Astrocyte (in vitro differentiated cells and primary cell): ENCODE measurements around the gene TRPM7. TPM values are rescaled to one million over a fixed set of nuclear protein-coding genes. Genes with fewer than 3 reads are reported as not detected.
"Not testable (repeated sequence)": the region's sequence is repeated elsewhere in the genome, so short reads cannot be mapped to it uniquely, and the experiment has no call there.

Experiments used
- DNase-seq: peaks from one replicate; pipeline ENCODE4 v3.0.0-alpha.2; 2010; ENCODE audit warnings: low read depth
- FAIRE-seq: peaks from 2 replicates; lab custom pipeline; 2011; peaks lifted over from hg19 to GRCh38; lab: Jason Lieb, UNC
- H2AFZ ChIP-seq: 2 replicates; pipeline ENCODE4 v1.6.0; 2012; ENCODE audit warnings: low read depth, low read length, inconsistent platforms
- H3K27ac ChIP-seq: 2 replicates; pipeline ENCODE4 v1.5.1; 2011; ENCODE audit warnings: low read depth, low read length, inconsistent platforms
- H3K27me3 ChIP-seq: 2 replicates; pipeline ENCODE4 v1.6.0; 2011; ENCODE audit warnings: low read length, inconsistent platforms; ENCODE audit not compliant: insufficient read depth
- H3K36me3 ChIP-seq: 2 replicates; pipeline ENCODE4 v1.5.1; 2011; ENCODE audit warnings: low read length, inconsistent platforms; ENCODE audit not compliant: insufficient read depth
- H3K4me1 ChIP-seq: 2 replicates; pipeline ENCODE4 v1.5.1; 2011; ENCODE audit warnings: low read length, inconsistent platforms; ENCODE audit not compliant: insufficient read depth
- H3K4me2 ChIP-seq: 2 replicates; pipeline ENCODE4 v1.6.0; 2012; ENCODE audit warnings: low read length, inconsistent platforms
- H3K4me3 ChIP-seq: 2 replicates; pipeline ENCODE4 v1.5.1; 2011; ENCODE audit warnings: low read depth, mild to moderate bottlenecking, low read length, inconsistent platforms; ENCODE audit not compliant: insufficient read depth
- H3K79me2 ChIP-seq: 2 replicates; pipeline ENCODE4 v1.6.0; 2012; ENCODE audit warnings: mild to moderate bottlenecking, low read length, inconsistent platforms; ENCODE audit not compliant: insufficient read depth
- H3K9ac ChIP-seq: 2 replicates; pipeline ENCODE4 v1.6.0; 2012; ENCODE audit warnings: mild to moderate bottlenecking, low read length, inconsistent platforms
- H3K9me3 ChIP-seq: 2 replicates; pipeline ENCODE4 v1.5.1; 2012; ENCODE audit warnings: low read depth, mild to moderate bottlenecking, low read length, inconsistent platforms; ENCODE audit not compliant: insufficient read depth
- H4K20me1 ChIP-seq: 2 replicates; pipeline ENCODE4 v1.6.0; 2012; ENCODE audit warnings: low read length, inconsistent platforms; ENCODE audit not compliant: insufficient read depth
- H3K27ac Mint-ChIP-seq: one replicate; pipeline ENCODE4 v1.8.0; 2021; ENCODE audit warnings: mild to moderate bottlenecking, mixed read lengths; ENCODE audit not compliant: unreplicated experiment
- H3K27me3 Mint-ChIP-seq: one replicate; pipeline ENCODE4 v1.8.0; 2021; ENCODE audit warnings: low read depth, mixed read lengths; ENCODE audit not compliant: unreplicated experiment
- H3K36me3 Mint-ChIP-seq: one replicate; pipeline ENCODE4 v1.8.0; 2021; ENCODE audit warnings: low read depth, mixed read lengths; ENCODE audit not compliant: unreplicated experiment
- H3K4me1 Mint-ChIP-seq: one replicate; pipeline ENCODE4 v1.8.0; 2021; ENCODE audit warnings: low read depth, mixed read lengths; ENCODE audit not compliant: unreplicated experiment
- H3K4me3 Mint-ChIP-seq: one replicate; pipeline ENCODE4 v1.8.0; 2021; ENCODE audit warnings: mild to moderate bottlenecking, moderate library complexity, mixed read lengths; ENCODE audit not compliant: unreplicated experiment
- H3K9me3 Mint-ChIP-seq: one replicate; pipeline ENCODE4 v1.8.0; 2021; ENCODE audit warnings: mild to moderate bottlenecking, mixed read lengths; ENCODE audit not compliant: unreplicated experiment
- CTCF ChIP-seq: IDR thresholded peaks from 2 replicates; pipeline ENCODE4 v1.5.1; 2011; ENCODE audit warnings: low read depth, mild to moderate bottlenecking, inconsistent platforms, low read length, moderate library complexity; ENCODE audit not compliant: insufficient read depth
- EZH2 ChIP-seq: IDR thresholded peaks from 2 replicates; pipeline ENCODE4 v1.6.1; 2012; ENCODE audit warnings: mild to moderate bottlenecking, low read length, inconsistent platforms; ENCODE audit not compliant: insufficient read depth
- total RNA-seq: library from RNA; stranded (reverse); gene quantifications from 2 replicates; pipeline ENCODE4 v1.2.1, GENCODE V29; 2021

TRPM7 gene
- total RNA-seq, 1 donor from 2014 or later: 27.8 TPM

- H3K36me3 Mint-ChIP-seq: peaks cover 5% of the 10 kb centered on the region
- Histone ChIP-seq H3K9me3 (no peaks in the 10 kb centered on the region), H3K79me2 (no peaks in the 10 kb centered on the region), H3K4me3 (no peak overlapping the region), H3K4me1 (no peaks in the 10 kb centered on the region), H3K27me3 (no peaks in the 10 kb centered on the region), H3K9ac (no peak overlapping the region), H2AFZ (no peak overlapping the region), H3K27ac (no peak overlapping the region), H3K4me2 (no peak overlapping the region), H3K36me3 (peaks cover 24% of the 10 kb centered on the region), H4K20me1 (no peaks in the 10 kb centered on the region)
- no peak overlapping the region for H3K27ac Mint-ChIP-seq
- TF ChIP-seq CTCF: no peak
- TF ChIP-seq EZH2: no peak
- DNase-seq (no peak), FAIRE-seq (no peak)
- no peaks in the 10 kb centered on the region for H3K9me3 Mint-ChIP-seq
- no peak overlapping the region for H3K4me3 Mint-ChIP-seq
- no peaks in the 10 kb centered on the region for H3K27me3 Mint-ChIP-seq
- no peaks in the 10 kb centered on the region for H3K4me1 Mint-ChIP-seq
Measured at GRCh38 chr15:50605462-50605861, 81.1 kb downstream of the TRPM7 start.

GRCh38 chr15:50602028-50602427, 84.6 kb downstream of the TRPM7 start:
- H4K20me1 ChIP-seq, H3K27ac Mint-ChIP-seq, H3K9me3 Mint-ChIP-seq, H3K27me3 ChIP-seq, H3K79me2 ChIP-seq, H3K4me1 Mint-ChIP-seq, H3K9ac ChIP-seq, H3K4me2 ChIP-seq, H3K27me3 Mint-ChIP-seq, H2AFZ ChIP-seq, H3K36me3 Mint-ChIP-seq, H3K9me3 ChIP-seq, DNase-seq, H3K27ac ChIP-seq, H3K4me1 ChIP-seq, FAIRE-seq, H3K4me3 Mint-ChIP-seq, H3K4me3 ChIP-seq: not testable (repeated sequence)
- H3K36me3 ChIP-seq: peaks cover 19% of the 10 kb centered on the region

- Histone ChIP-seq H3K4me2 (no peak overlapping the region), H3K4me3 (no peak overlapping the region), H3K9me3 (no peaks in the 10 kb centered on the region), H3K9ac (no peak overlapping the region), H4K20me1 (no peaks in the 10 kb centered on the region), H3K27me3 (no peaks in the 10 kb centered on the region), H3K4me1 (no peaks in the 10 kb centered on the region), H3K27ac (no peak overlapping the region), H3K79me2 (no peaks in the 10 kb centered on the region), H2AFZ (no peak overlapping the region), H3K36me3 (peaks cover 47% of the 10 kb centered on the region)
- Mint-ChIP-seq H3K4me3 (no peak overlapping the region), H3K27me3 (no peaks in the 10 kb centered on the region), H3K4me1 (no peaks in the 10 kb centered on the region), H3K27ac (no peak overlapping the region), H3K36me3 (peaks cover 4% of the 10 kb centered on the region), H3K9me3 (no peaks in the 10 kb centered on the region)
- no peak for DNase-seq
- no peak for FAIRE-seq
- TF ChIP-seq CTCF: no peak
- TF ChIP-seq EZH2: no peak
Measured at GRCh38 chr15:50594311-50594710, 92.3 kb downstream of the TRPM7 start.
